ENCODE measurements around the gene BMAL2. TPM values are rescaled to one million over a fixed set of nuclear protein-coding genes. Genes with fewer than 3 reads are reported as not detected.

Gene BMAL2
- total RNA-seq, 4 donors from 2014 or later = 7.6 to 16.6 (median 10.5) TPM

GRCh38 chr12:27319848-27320247 is 12.8 kb upstream of the BMAL2 start:
- no peak overlapping the region for H3K27ac ChIP-seq
- H3K9me3 ChIP-seq = no peaks in the 10 kb centered on the region
- no peak for DNase-seq (ENCODE audit: low spot score in 2 of 2)
- no peak for TF ChIP-seq POLR2AphosphoS5 (IDR thresholded peaks at IDR 0.05)
- TF ChIP-seq POLR2A (IDR thresholded peaks at IDR 0.05) = no peak
- no peak for TF ChIP-seq CTCF (IDR thresholded peaks at IDR 0.05)
- TF ChIP-seq EP300 (IDR thresholded peaks at IDR 0.05) = no peak
- H3K4me1 ChIP-seq = no peaks in the 10 kb centered on the region
- peaks cover 64% of the 10 kb centered on the region for H3K36me3 ChIP-seq
- H3K4me3 ChIP-seq = no peak overlapping the region
- 92% methylated on average over 2 of the region's 2 CpGs for WGBS
- no peaks in the 10 kb centered on the region for H3K27me3 ChIP-seq

GRCh38 chr12:27324530-27324929 is 8.1 kb upstream of the BMAL2 start:
- H3K4me1 ChIP-seq = no peaks in the 10 kb centered on the region
- H3K4me3 ChIP-seq = no peak overlapping the region
- H3K36me3 ChIP-seq = peaks cover 29% of the 10 kb centered on the region
- no peaks in the 10 kb centered on the region for H3K9me3 ChIP-seq
- H3K27ac ChIP-seq = no peak overlapping the region
- DNase-seq (ENCODE audit: low spot score in 2 of 2) = no peak
- H3K27me3 ChIP-seq = no peaks in the 10 kb centered on the region
- TF ChIP-seq POLR2A (IDR thresholded peaks at IDR 0.05) (no peak), CTCF (IDR thresholded peaks at IDR 0.05) (no peak), POLR2AphosphoS5 (IDR thresholded peaks at IDR 0.05) (no peak), EP300 (IDR thresholded peaks at IDR 0.05) (no peak)

- WGBS = 78% methylated on average over 1 of the region's 1 CpG
- Histone ChIP-seq H3K27me3 (no peaks in the 10 kb centered on the region), H3K27ac (no peak overlapping the region), H3K36me3 (no peaks in the 10 kb centered on the region), H3K4me1 (peaks cover 26% of the 10 kb centered on the region), H3K9me3 (no peaks in the 10 kb centered on the region), H3K4me3 (no peak overlapping the region)
- no peak for DNase-seq (ENCODE audit: low spot score in 2 of 2)
- TF ChIP-seq EP300 (IDR thresholded peaks at IDR 0.05) (no peak), CTCF (IDR thresholded peaks at IDR 0.05) (no peak), POLR2A (IDR thresholded peaks at IDR 0.05) (no peak), POLR2AphosphoS5 (IDR thresholded peaks at IDR 0.05) (no peak)
Measured at GRCh38 chr12:27330846-27331245, 1.8 kb upstream of the BMAL2 start.

GRCh38 chr12:27331291-27331926 is 1.2 kb upstream of the BMAL2 start:
- Histone ChIP-seq H3K27ac (no peak overlapping the region), H3K4me3 (no peak overlapping the region)
- no peak for DNase-seq (ENCODE audit: low spot score in 2 of 2)

GRCh38 chr12:27331927-27332324 is 710 bp upstream of the BMAL2 start:
- DNase-seq (ENCODE audit: low spot score in 2 of 2) = no peak
- Histone ChIP-seq H3K27me3 (no peaks in the 10 kb centered on the region), H3K36me3 (no peaks in the 10 kb centered on the region), H3K4me3 (peak overlapping the region; percentile 84), H3K27ac (no peak overlapping the region), H3K4me1 (peaks cover 26% of the 10 kb centered on the region), H3K9me3 (no peaks in the 10 kb centered on the region)
- WGBS = 18% methylated on average over 3 of the region's 3 CpGs
- no peak for TF ChIP-seq EP300 (IDR thresholded peaks at IDR 0.05)
- TF ChIP-seq CTCF (IDR thresholded peaks at IDR 0.05) = no peak
- no peak for TF ChIP-seq POLR2A (IDR thresholded peaks at IDR 0.05)
- no peak for TF ChIP-seq POLR2AphosphoS5 (IDR thresholded peaks at IDR 0.05)

More at GRCh38 chr12:27331291-27331926, 1.2 kb upstream of the BMAL2 start:
- 17% methylated on average over 7 of the region's 7 CpGs for WGBS
- Histone ChIP-seq H3K4me1 (peaks cover 26% of the 10 kb centered on the region), H3K36me3 (no peaks in the 10 kb centered on the region), H3K27me3 (no peaks in the 10 kb centered on the region), H3K9me3 (no peaks in the 10 kb centered on the region)
- TF ChIP-seq POLR2A (IDR thresholded peaks at IDR 0.05) (no peak), CTCF (IDR thresholded peaks at IDR 0.05) (no peak), EP300 (IDR thresholded peaks at IDR 0.05) (no peak), POLR2AphosphoS5 (IDR thresholded peaks at IDR 0.05) (no peak)

Measured in suprapubic skin (tissue), 4 donors.